GM12801 (cell line): ENCODE measurements around the gene FGF11.
"Not testable (repeated sequence)": the region's sequence is repeated elsewhere in the genome, so short reads cannot be mapped to it uniquely, and the experiment has no call there.

Experiments used
- CTCF ChIP-seq: IDR thresholded peaks from one replicate; pipeline ENCODE4 v1.5.1; 2011; ENCODE audit warnings: control low read depth; ENCODE audit not compliant: insufficient read length; ENCODE audit errors: extremely low read depth

The FGF11 gene

GRCh38 chr17:7478276-7479212, 39.2 kb downstream of the FGF11 start:
- no peak for TF ChIP-seq CTCF

- TF ChIP-seq CTCF: no peak
Measured at GRCh38 chr17:7479213-7480088, 40.1 kb downstream of the FGF11 start, which contains the start of gene ZBTB4. TSS of gene ZBTB4 (minus strand) at chr17:7479631. CDS start at chr17:7466801, 12,830 bp downstream.

- TF ChIP-seq CTCF: no peak
Measured at GRCh38 chr17:7480089-7480384, 40.7 kb downstream of the FGF11 start.

- TF ChIP-seq CTCF: not testable (repeated sequence)
Measured at GRCh38 chr17:7481275-7481674, 42.0 kb downstream of the FGF11 start, which contains the start of gene SLC35G6. TSS of gene SLC35G6 (plus strand) at chr17:7481446. CDS start at chr17:7481517, 71 bp downstream.

GRCh38 chr17:7483255-7484066, 44.1 kb downstream of the FGF11 start:
- TF ChIP-seq CTCF: no peak

- no peak for TF ChIP-seq CTCF
Measured at GRCh38 chr17:7484067-7484918, 45.0 kb downstream of the FGF11 start, which contains the start of gene POLR2A. TSS of gene POLR2A (plus strand) at chr17:7484366.
